ENCODE data around the gene PAPSS2.

DNA sequence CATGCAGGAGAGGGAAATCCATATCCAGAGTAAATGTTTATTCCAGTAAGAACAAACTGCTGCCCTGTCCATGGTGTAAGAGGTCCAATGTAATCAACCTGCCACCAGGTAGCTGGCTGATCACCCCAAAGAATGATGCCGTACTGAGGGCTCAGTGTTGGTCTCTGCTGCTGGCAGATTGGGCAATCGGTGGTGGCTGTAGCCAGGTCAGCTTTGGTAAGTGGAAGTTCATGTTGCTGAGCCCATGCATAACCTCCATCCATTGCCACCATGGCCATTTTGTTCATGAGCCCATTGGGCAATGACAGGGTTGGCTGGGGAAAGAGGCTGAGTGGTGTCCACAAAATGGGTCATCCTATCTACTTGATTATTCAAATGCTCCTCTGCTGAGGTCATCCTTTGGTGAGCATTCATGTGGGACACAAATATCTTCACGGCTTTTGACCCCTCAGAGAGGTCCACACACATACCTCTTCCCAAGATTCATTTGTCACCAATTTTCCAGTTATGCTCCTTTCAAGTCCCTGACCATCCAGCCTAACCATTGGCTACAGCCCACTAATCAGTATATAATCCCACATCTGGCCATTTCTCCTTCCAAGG is 23.3 kb upstream of the PAPSS2 start:
- TF ChIP-seq EP300 (IDR thresholded peaks at IDR 0.05) = no peak
- TF ChIP-seq CTCF (IDR thresholded peaks at IDR 0.05) = no peak

Data from sigmoid colon (tissue), 4 donors.